HCT116 (cell line): ENCODE results near the gene THSD4. TPM values are rescaled to one million over a fixed set of nuclear protein-coding genes. Genes with fewer than 3 reads are reported as not detected.

ENCODE experiments used
- ATAC-seq: fragments of 200-7000 bp; cut with Tn5 transposase; 2 replicates; pipeline ENCODE4 v1.9.1; 2020; ENCODE audit warnings: mild to moderate bottlenecking, moderate library complexity
- BruUV-seq: library from RNA; stranded (reverse); fragments of 400-500 nt; replicated peaks from 2 replicates; lab custom pipeline; 2021; lab: Mats Ljungman, UMichigan
- CTCF ChIA-PET: fragments of 300-600 bp; sonication (Branson Sonifier 250); formaldehyde crosslinking; loops from one replicate; lab custom pipeline; 2021; ENCODE audit warnings: antibody characterized with exemption; lab: Charles Lee
- POLR2A ChIA-PET: fragments of 300-600, 350-600 bp; sonication (Branson Sonifier 250); formaldehyde crosslinking; loops from one replicate; lab custom pipeline; 2021; ENCODE audit warnings: antibody characterized with exemption; lab: Charles Lee
- RAD21 ChIA-PET, 2 experiments: fragments of 300-600 bp; sonication (Branson Sonifier 250); formaldehyde crosslinking; loops; one replicate each; lab custom pipeline; 2023; ENCODE audit warnings: low total read pairs in 2 of 2; ENCODE audit not compliant: uncharacterized antibody in 2 of 2, unreplicated experiment in 2 of 2, low non-redundant PET in 1 of 2; lab: Charles Lee
- DNase-seq: peaks from one replicate; pipeline ENCODE4 v3.0.0-alpha.2; 2010; ENCODE audit warnings: low read depth, low spot score
- H2AFZ ChIP-seq: fragments of 200-600 bp; shearing (Covaris generic), sonication (generic); 2 replicates; pipeline ENCODE4 v1.6.1; 2017; ENCODE audit warnings: low read depth, mixed run types, mixed read lengths, antibody characterized with exemption, low read length; ENCODE audit not compliant: poor library complexity, severe bottlenecking
- H3K27ac ChIP-seq: 2 replicates; pipeline ENCODE4 v1.5.1; 2012; ENCODE audit warnings: low read depth, low read length
- H3K27me3 ChIP-seq: fragments of 200-600 bp; sonication (generic); 2 replicates; pipeline ENCODE4 v1.6.1; 2016; ENCODE audit warnings: mixed run types, low read length, mixed read lengths; ENCODE audit not compliant: insufficient read depth
- H3K36me3 ChIP-seq, 2 experiments: fragments of 200-500 bp in 1 of 2; fragments of 200-600 bp in 1 of 2; sonication (Bioruptor generic) in 1 of 2; sonication (generic) in 1 of 2; 2 replicates each; pipeline versions ENCODE4 v1.5.1 to v1.6.1; 2014 to 2016; ENCODE audit warnings: low read length in 2 of 2, inconsistent platforms in 1 of 2, mixed read lengths in 1 of 2, mixed run types in 1 of 2; ENCODE audit not compliant: insufficient read depth in 2 of 2, control insufficient read depth in 1 of 2
- H3K4me1 ChIP-seq, 2 experiments: fragments of 200-600 bp in 1 of 2; sonication (generic) in 1 of 2; 2 replicates each; pipeline versions ENCODE4 v1.5.1 to v1.6.1; 2012 to 2017; ENCODE audit warnings: low read length in 2 of 2, inconsistent platforms in 1 of 2, mild to moderate bottlenecking in 1 of 2, mixed read lengths in 1 of 2, mixed run types in 1 of 2, moderate library complexity in 1 of 2; ENCODE audit not compliant: insufficient read depth in 2 of 2, control insufficient read depth in 1 of 2
- H3K4me2 ChIP-seq: fragments of 200-600 bp; sonication (generic); 2 replicates; pipeline ENCODE4 v1.6.1; 2017; ENCODE audit warnings: mixed run types, low read length, mixed read lengths
- H3K4me3 ChIP-seq, 2 experiments: fragments of 200-600 bp in 1 of 2; sonication (generic) in 1 of 2; replicated peaks in 1 of 2; 2 replicates each; pipeline ENCODE4 v1.5.1; 2011 to 2016; ENCODE audit warnings: low read length in 2 of 2, control low read depth in 1 of 2, low read depth in 1 of 2, mild to moderate bottlenecking in 1 of 2, mixed read lengths in 1 of 2, mixed run types in 1 of 2
- H3K79me2 ChIP-seq: fragments of 200-600 bp; sonication (generic); 2 replicates; pipeline ENCODE4 v1.6.1; 2017; ENCODE audit warnings: mild to moderate bottlenecking, mixed run types, low read length, moderate library complexity, mixed read lengths; ENCODE audit not compliant: insufficient read depth
- H3K9ac ChIP-seq: fragments of 200-600 bp; sonication (generic); 2 replicates; pipeline ENCODE4 v1.6.1; 2016; ENCODE audit warnings: low read length, mixed read lengths
- H3K9me2 ChIP-seq: fragments of 200-600 bp; sonication (generic), shearing (Covaris generic); 2 replicates; pipeline ENCODE4 v1.6.1; 2017; ENCODE audit warnings: mixed run types, mild to moderate bottlenecking, moderate library complexity; ENCODE audit not compliant: insufficient read depth
- H3K9me3 ChIP-seq, 2 experiments: fragments of 200-500 bp in 1 of 2; fragments of 200-600 bp in 1 of 2; sonication (Bioruptor generic) in 1 of 2; sonication (generic) in 1 of 2; 2 replicates each; pipeline ENCODE4 v1.6.1; 2014 to 2017; ENCODE audit warnings: low read length in 2 of 2, mixed read lengths in 2 of 2, inconsistent platforms in 1 of 2, low read depth in 1 of 2, mild to moderate bottlenecking in 1 of 2, mixed run types in 1 of 2, moderate library complexity in 1 of 2; ENCODE audit not compliant: control insufficient read depth in 1 of 2, insufficient read depth in 1 of 2
- H4K20me1 ChIP-seq: fragments of 200-600 bp; sonication (generic), shearing (Covaris generic); 2 replicates; pipeline ENCODE4 v1.6.1; 2017; ENCODE audit warnings: mixed run types, mild to moderate bottlenecking, moderate library complexity; ENCODE audit not compliant: insufficient read depth
- CBX3 ChIP-seq: IDR thresholded peaks from 2 replicates; pipeline ENCODE4 v1.6.1; 2012; ENCODE audit warnings: low read depth
- POLR2A ChIP-seq: IDR thresholded peaks from 2 replicates; pipeline ENCODE4 v1.7.0; 2011; ENCODE audit warnings: borderline replicate concordance; ENCODE audit not compliant: insufficient read depth, insufficient read length; ENCODE audit errors: extremely low read depth
- POLR2AphosphoS5 ChIP-seq: IDR thresholded peaks from 2 replicates; pipeline ENCODE4 v1.6.1; 2011; ENCODE audit warnings: mild to moderate bottlenecking, low read depth, low read length, moderate library complexity
- SIN3A ChIP-seq: IDR thresholded peaks from 2 replicates; pipeline ENCODE4 v1.6.1; 2012; ENCODE audit warnings: low read depth
- SP1 ChIP-seq: IDR thresholded peaks from 2 replicates; pipeline ENCODE4 v1.6.1; 2012; ENCODE audit warnings: low read depth
- SRF ChIP-seq: IDR thresholded peaks from 2 replicates; pipeline ENCODE4 v1.6.1; 2012; ENCODE audit warnings: low read depth
- TCF7L2 ChIP-seq: IDR thresholded peaks from 2 replicates; pipeline ENCODE4 v1.7.0; 2011; ENCODE audit warnings: borderline replicate concordance, inconsistent platforms; ENCODE audit not compliant: insufficient read depth, insufficient read length; ENCODE audit errors: extremely low read depth
- ZBTB33 ChIP-seq: IDR thresholded peaks from 2 replicates; pipeline ENCODE4 v1.6.1; 2011; ENCODE audit warnings: mild to moderate bottlenecking, low read length, moderate library complexity; ENCODE audit not compliant: insufficient replicate concordance; ENCODE audit errors: extremely low read depth
- ZFX ChIP-seq: fragments of 450-650 bp; IDR thresholded peaks from 2 replicates; pipeline ENCODE4 v1.6.1; 2017
- intact Hi-C: fragments of 100-400 bp; cut with micrococcal nuclease; formaldehyde crosslinking; loops from 2 replicates; pipeline ENCODE4 v1.10.0; 2022
- total RNA-seq: library from RNA; stranded (reverse); gene quantifications from one replicate; pipeline ENCODE4 v1.2.1, GENCODE V29; 2021; ENCODE audit not compliant: unreplicated experiment
- TF ChIP-seq, protein P1 (sequence below), 3 experiments: fragments of 200-600 bp in 1 of 3; sonication (generic) in 1 of 3; IDR thresholded peaks in 2 of 3; conservative IDR thresholded peaks in 1 of 3; 2 replicates each; pipeline ENCODE4 v1.5.1; 2012 to 2017; ENCODE audit warnings: low read depth in 2 of 3, low read length in 2 of 3, antibody characterized with exemption in 1 of 3, borderline replicate concordance in 1 of 3, control low read depth in 1 of 3, mild to moderate bottlenecking in 1 of 3, mixed read lengths in 1 of 3, mixed run types in 1 of 3, moderate library complexity in 1 of 3; ENCODE audit not compliant: insufficient read depth in 1 of 3

The THSD4 gene
- total RNA-seq, 1 experiment from 2014 or later = 30.5 TPM

DNA sequence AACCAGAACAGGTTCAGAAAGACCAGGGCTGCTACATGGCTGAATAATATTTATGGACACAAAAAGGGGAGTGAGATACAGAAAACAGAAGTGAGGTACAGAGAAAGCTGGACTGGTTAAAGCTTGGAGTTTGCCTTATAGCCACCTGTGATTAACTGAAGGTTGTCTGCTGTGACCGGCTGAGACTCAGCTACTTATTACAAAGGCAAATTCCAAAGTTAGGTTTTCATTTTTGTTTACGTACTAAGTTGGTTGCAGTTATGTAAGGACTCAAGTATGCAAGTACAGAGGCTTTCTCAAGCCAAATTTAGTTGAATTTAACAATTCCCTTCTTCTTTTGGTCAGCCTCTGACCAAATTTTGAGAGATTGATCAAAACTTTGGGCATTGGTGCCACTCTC lies 264.6 kb downstream of the THSD4 start:
- H3K9ac ChIP-seq = no peak overlapping the region
- TF ChIP-seq SIN3A (no peak), SRF (no peak), TCF7L2 (no peak), ZBTB33 (no peak), CBX3 (no peak), ZFX (no peak), SP1 (no peak), POLR2A (no peak), POLR2AphosphoS5 (no peak)
- TF ChIP-seq, protein P1, sequence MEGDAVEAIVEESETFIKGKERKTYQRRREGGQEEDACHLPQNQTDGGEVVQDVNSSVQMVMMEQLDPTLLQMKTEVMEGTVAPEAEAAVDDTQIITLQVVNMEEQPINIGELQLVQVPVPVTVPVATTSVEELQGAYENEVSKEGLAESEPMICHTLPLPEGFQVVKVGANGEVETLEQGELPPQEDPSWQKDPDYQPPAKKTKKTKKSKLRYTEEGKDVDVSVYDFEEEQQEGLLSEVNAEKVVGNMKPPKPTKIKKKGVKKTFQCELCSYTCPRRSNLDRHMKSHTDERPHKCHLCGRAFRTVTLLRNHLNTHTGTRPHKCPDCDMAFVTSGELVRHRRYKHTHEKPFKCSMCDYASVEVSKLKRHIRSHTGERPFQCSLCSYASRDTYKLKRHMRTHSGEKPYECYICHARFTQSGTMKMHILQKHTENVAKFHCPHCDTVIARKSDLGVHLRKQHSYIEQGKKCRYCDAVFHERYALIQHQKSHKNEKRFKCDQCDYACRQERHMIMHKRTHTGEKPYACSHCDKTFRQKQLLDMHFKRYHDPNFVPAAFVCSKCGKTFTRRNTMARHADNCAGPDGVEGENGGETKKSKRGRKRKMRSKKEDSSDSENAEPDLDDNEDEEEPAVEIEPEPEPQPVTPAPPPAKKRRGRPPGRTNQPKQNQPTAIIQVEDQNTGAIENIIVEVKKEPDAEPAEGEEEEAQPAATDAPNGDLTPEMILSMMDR (IDR thresholded peaks at IDR 0.05 in 2 of 3, conservative IDR thresholded peaks at IDR 0.05 in 1 of 3; ENCODE audit: borderline replicate concordance in 1 of 3, insufficient read depth in 1 of 3, low read depth in 2 of 3, low read length in 2 of 3) = no peak
- no peak overlapping the region for H2AFZ ChIP-seq
- ChIA-PET POLR2A (no interaction called here), CTCF (no interaction called here), RAD21 (no interaction called here)
- H3K4me1 ChIP-seq = peaks cover 0 to 2% of the 10 kb centered on the region in 2 experiments; a peak in 1 of 4 replicates
- no peak overlapping the region for H3K27ac ChIP-seq
- H3K4me2 ChIP-seq = no peak overlapping the region
- H3K9me3 ChIP-seq = no peaks in the 10 kb centered on the region
- H3K9me2 ChIP-seq = 0 out of 2 replicates have a peak, but pooled peaks cover 3% of the 10 kb centered on the region
- no peak overlapping the region for H3K4me3 ChIP-seq
- DNase-seq = no peak
- no peaks in the 10 kb centered on the region for H4K20me1 ChIP-seq
- ATAC-seq = no peak
- no TSS peak for BruUV-seq
- no peaks in the 10 kb centered on the region for H3K79me2 ChIP-seq
- intact Hi-C loops = loop anchor here (10.0 kb wide), 2 partner anchors 195 to 425 kb away; no protein-coding TSS in a partner anchor
- no peaks in the 10 kb centered on the region for H3K27me3 ChIP-seq
- H3K36me3 ChIP-seq = no peaks in the 10 kb centered on the region
